Ishikawa (cell line): ENCODE measurements around the gene COL18A1.

ENCODE experiments used
- CEBPB ChIP-seq: IDR thresholded peaks from 2 replicates; pipeline ENCODE4 v1.6.1; 2012
- CREB1 ChIP-seq: IDR thresholded peaks from 2 replicates; pipeline ENCODE4 v1.6.1; 2012; ENCODE audit warnings: low read depth
- EGR1 ChIP-seq: IDR thresholded peaks from 2 replicates; pipeline ENCODE4 v1.6.1; 2012
- EP300 ChIP-seq: IDR thresholded peaks from 2 replicates; pipeline ENCODE4 v1.6.1; 2012; ENCODE audit warnings: borderline replicate concordance
- FOXM1 ChIP-seq: IDR thresholded peaks from 2 replicates; pipeline ENCODE4 v1.6.1; 2012; ENCODE audit warnings: low read depth, borderline replicate concordance
- MAX ChIP-seq: IDR thresholded peaks from 2 replicates; pipeline ENCODE4 v1.6.1; 2012
- NFIC ChIP-seq: IDR thresholded peaks from 2 replicates; pipeline ENCODE4 v1.6.1; 2012
- RAD21 ChIP-seq: IDR thresholded peaks from 2 replicates; pipeline ENCODE4 v1.6.1; 2012; ENCODE audit warnings: low read depth
- REST ChIP-seq: IDR thresholded peaks from 2 replicates; pipeline ENCODE4 v1.6.1; 2012; ENCODE audit warnings: low read depth, mild to moderate bottlenecking
- TAF1 ChIP-seq: IDR thresholded peaks from 2 replicates; pipeline ENCODE4 v1.6.1; 2012; ENCODE audit warnings: low read depth, mild to moderate bottlenecking
- TCF12 ChIP-seq: IDR thresholded peaks from 2 replicates; pipeline ENCODE4 v1.6.1; 2012; ENCODE audit warnings: low read depth
- USF1 ChIP-seq: IDR thresholded peaks from 2 replicates; pipeline ENCODE4 v1.6.1; 2012
- YY1 ChIP-seq: IDR thresholded peaks from 2 replicates; pipeline ENCODE4 v1.6.1; 2012; ENCODE audit warnings: low read depth

GRCh38 chr21:45448810-45449657 lies 44.1 kb downstream of the COL18A1 start:
- TF ChIP-seq USF1: no peak
- TF ChIP-seq CEBPB: no peak
- no peak for TF ChIP-seq MAX
- TF ChIP-seq FOXM1: no peak
- no peak for TF ChIP-seq TAF1
- TF ChIP-seq TCF12: no peak
- TF ChIP-seq EP300: no peak
- no peak for TF ChIP-seq NFIC
- no peak for TF ChIP-seq YY1
- TF ChIP-seq REST: no peak
- no peak for TF ChIP-seq EGR1
- TF ChIP-seq RAD21: no peak
- TF ChIP-seq CREB1: no peak
